Lower lobe of right lung (tissue), 2 donors: ENCODE results near the gene LRRC43. TPM values are rescaled to one million over a fixed set of nuclear protein-coding genes. Genes with fewer than 3 reads are reported as not detected.

ENCODE experiments used
- ATAC-seq, 2 donors: fragments of 200-7000 bp; cut with Tn5 transposase; one replicate each; pipeline ENCODE4 v1.9.1; 2020 to 2022; ENCODE audit warnings: mild to moderate bottlenecking in 2 of 2, moderate library complexity in 2 of 2
- DNase-seq: peaks from one replicate; pipeline ENCODE4 v3.0.0-alpha.2; 2020
- H3K27ac ChIP-seq: fragments of 200-600 bp; one replicate; pipeline ENCODE4 v1.8.0; 2022
- H3K27me3 ChIP-seq: fragments of 200-600 bp; one replicate; pipeline ENCODE4 v1.8.0; 2022; ENCODE audit warnings: low read depth
- H3K36me3 ChIP-seq: fragments of 200-600 bp; one replicate; pipeline ENCODE4 v1.8.0; 2022; ENCODE audit warnings: mild to moderate bottlenecking
- H3K4me1 ChIP-seq: fragments of 200-600 bp; one replicate; pipeline ENCODE4 v1.8.0; 2022
- H3K4me3 ChIP-seq: fragments of 200-600 bp; one replicate; pipeline ENCODE4 v1.8.0; 2022; ENCODE audit warnings: mild to moderate bottlenecking
- H3K9me3 ChIP-seq: fragments of 200-600 bp; one replicate; pipeline ENCODE4 v1.8.0; 2022
- intact Hi-C: fragments of 100-400 bp; cut with DNase I; formaldehyde crosslinking; loops from one replicate; pipeline ENCODE4 v1.11.0; 2022
- total RNA-seq: library from RNA; stranded (reverse); fragmentation: NEBNext Ultra II Directional; extraction: Animal tissue kit (Norgen Biotek cat#: 25700); gene quantifications from one replicate; pipeline ENCODE4 v1.2.1, GENCODE V29; 2021
- TF ChIP-seq, protein P1 (sequence below): fragments of 200-600 bp; IDR thresholded peaks from one replicate; pipeline ENCODE4 v1.8.0; 2022; ENCODE audit warnings: antibody characterized with exemption, mild to moderate bottlenecking
- donor health status: DM: no; HTN: yes; CAD: no; lungs with severe emphysema.

Gene LRRC43
- total RNA-seq, 1 donor from 2014 or later: 4.2 TPM

DNA sequence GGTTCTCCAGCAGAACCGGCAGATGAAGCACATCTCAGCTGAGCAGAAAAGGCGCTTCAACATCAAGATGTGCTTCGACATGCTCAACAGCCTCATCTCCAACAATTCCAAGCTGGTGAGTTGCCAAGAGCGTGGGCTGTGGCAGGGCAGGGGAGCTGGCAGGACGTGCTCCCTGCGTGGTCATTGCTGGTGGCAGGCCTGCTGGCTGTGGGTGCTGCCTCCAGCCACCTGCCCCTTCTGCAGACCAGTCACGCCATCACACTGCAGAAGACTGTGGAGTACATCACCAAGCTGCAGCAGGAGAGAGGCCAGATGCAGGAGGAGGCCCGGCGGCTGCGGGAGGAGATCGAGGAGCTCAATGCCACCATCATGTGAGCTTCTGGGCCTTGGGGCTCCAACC is 44.7 kb upstream of the LRRC43 start:
- H3K36me3 ChIP-seq: peaks cover 96% of the 10 kb centered on the region

DNA sequence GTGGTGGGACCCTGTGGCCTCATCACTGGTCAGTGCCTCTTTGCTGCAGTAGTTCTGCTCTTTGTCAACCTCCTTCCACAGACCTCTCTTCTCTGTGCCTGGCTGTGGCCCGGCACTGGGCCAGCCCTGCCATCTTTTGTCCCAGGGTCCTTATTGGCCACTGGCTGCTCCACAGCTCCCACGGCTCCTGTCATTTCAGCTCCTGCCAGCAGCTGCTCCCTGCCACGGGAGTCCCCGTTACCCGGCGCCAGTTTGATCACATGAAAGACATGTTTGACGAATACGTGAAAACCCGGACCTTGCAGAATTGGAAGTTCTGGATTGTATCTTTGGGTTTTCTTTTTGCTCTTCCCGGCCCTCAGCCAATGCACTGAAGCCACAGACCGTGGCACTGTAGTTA is 44.3 kb upstream of the LRRC43 start:
- Histone ChIP-seq H3K4me3 (no peak overlapping the region), H3K27me3 (no peaks in the 10 kb centered on the region), H3K36me3 (peaks cover 96% of the 10 kb centered on the region), H3K4me1 (no peaks in the 10 kb centered on the region), H3K9me3 (no peaks in the 10 kb centered on the region), H3K27ac (no peak overlapping the region)
- intact Hi-C loops: no loop called here
- no peak for ATAC-seq
- DNase-seq: no peak
- TF ChIP-seq, protein P1, sequence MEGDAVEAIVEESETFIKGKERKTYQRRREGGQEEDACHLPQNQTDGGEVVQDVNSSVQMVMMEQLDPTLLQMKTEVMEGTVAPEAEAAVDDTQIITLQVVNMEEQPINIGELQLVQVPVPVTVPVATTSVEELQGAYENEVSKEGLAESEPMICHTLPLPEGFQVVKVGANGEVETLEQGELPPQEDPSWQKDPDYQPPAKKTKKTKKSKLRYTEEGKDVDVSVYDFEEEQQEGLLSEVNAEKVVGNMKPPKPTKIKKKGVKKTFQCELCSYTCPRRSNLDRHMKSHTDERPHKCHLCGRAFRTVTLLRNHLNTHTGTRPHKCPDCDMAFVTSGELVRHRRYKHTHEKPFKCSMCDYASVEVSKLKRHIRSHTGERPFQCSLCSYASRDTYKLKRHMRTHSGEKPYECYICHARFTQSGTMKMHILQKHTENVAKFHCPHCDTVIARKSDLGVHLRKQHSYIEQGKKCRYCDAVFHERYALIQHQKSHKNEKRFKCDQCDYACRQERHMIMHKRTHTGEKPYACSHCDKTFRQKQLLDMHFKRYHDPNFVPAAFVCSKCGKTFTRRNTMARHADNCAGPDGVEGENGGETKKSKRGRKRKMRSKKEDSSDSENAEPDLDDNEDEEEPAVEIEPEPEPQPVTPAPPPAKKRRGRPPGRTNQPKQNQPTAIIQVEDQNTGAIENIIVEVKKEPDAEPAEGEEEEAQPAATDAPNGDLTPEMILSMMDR: no peak

More for the DNA sequence above, 44.7 kb upstream of the LRRC43 start:
- intact Hi-C loops: no loop called here
- no peak for ATAC-seq
- TF ChIP-seq, protein P1: no peak
- Histone ChIP-seq H3K4me3 (no peak overlapping the region), H3K4me1 (no peaks in the 10 kb centered on the region), H3K27ac (no peak overlapping the region), H3K9me3 (no peaks in the 10 kb centered on the region), H3K27me3 (no peaks in the 10 kb centered on the region)
- no peak for DNase-seq

DNA sequence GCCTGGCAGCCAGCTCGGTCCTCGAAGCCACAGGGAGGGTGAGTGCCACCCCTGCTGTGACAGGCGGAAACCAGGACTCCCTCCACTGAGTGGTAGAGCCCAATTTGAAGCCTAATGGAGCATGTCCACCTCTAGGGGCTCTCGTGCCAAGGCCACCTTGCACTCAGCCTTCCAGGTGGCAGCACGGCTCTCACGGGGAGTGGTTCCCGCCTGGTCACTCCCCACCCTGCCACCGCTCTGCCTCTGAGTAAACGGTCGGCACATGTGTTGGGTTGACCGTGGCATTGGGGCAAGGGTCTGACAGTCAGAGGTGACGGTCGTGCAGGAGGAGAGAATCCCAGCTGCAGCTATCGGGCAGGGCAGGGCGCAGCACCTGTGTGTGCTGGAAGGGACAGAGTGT is 43.7 kb upstream of the LRRC43 start:
- no peak overlapping the region for H3K4me3 ChIP-seq
- TF ChIP-seq, protein P1: no peak
- no peaks in the 10 kb centered on the region for H3K27me3 ChIP-seq
- H3K9me3 ChIP-seq: no peaks in the 10 kb centered on the region
- peaks cover 94% of the 10 kb centered on the region for H3K36me3 ChIP-seq
- DNase-seq (no peak), ATAC-seq (no peak)
- no peaks in the 10 kb centered on the region for H3K4me1 ChIP-seq
- no peak overlapping the region for H3K27ac ChIP-seq
- intact Hi-C loops: no loop called here

DNA sequence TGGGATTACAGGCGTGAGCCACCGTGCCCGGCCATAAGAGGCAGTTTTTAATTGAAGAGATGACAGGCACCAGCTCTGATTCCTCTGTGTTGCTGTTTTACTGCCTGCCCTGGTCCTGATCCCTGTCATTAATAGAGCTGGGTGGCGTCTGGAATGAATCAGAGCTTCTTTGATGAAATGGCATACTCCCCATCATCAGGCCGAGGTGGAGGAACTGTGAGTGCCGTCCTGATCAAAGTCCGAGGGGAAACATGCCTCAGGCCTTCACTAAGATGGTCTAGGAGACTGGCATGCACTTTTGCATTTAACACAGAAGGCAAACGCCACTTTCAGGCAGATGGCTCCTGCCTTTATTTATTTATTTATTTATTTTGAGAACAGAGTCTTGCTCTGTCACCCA is 43.0 kb upstream of the LRRC43 start:
- DNase-seq (no peak), ATAC-seq (no peak)
- TF ChIP-seq, protein P1: no peak
- intact Hi-C loops: no loop called here
- Histone ChIP-seq H3K36me3 (peaks cover 87% of the 10 kb centered on the region), H3K27me3 (no peaks in the 10 kb centered on the region), H3K4me3 (no peak overlapping the region), H3K27ac (no peak overlapping the region), H3K4me1 (no peaks in the 10 kb centered on the region), H3K9me3 (no peaks in the 10 kb centered on the region)

DNA sequence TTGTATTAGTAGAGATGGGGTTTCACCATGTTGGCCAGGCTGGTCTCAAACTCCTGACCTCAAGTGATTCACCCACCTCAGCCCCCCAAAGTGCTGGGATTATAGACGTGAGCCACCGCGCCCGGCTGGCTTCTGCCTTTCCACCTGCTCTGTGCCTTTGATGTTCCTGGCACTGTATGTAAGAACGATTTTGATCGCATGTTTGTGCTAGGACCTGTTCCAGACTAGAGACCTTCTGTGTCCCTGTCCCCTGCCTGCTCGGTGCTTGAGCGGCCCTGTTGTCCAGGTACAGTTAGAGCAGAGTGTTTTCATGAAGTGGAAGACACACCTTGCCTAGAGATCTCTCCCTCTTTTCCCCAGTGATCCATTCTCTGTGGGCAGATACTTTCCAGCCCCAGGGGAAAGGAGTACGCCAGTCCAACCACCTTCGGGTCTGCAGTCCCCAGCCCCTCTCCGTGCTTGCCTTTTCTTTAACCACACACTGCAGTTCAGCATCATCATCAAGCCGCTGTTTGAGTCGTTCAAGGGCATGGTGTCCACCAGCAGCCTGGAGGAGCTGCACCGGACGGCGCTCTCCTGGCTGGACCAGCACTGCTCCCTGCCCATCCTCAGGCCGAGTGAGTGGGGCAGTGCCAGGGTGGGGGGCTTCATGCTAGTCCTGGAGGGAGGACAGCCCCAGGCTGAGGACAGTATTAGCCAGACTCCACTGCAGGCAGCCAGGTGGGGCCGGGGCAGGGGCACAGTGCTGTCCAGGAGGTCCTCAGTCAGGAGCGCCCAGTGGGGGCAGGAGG is 42.3 kb upstream of the LRRC43 start:
- no peak for DNase-seq
- intact Hi-C loops: no loop called here
- Histone ChIP-seq H3K27me3 (no peaks in the 10 kb centered on the region), H3K4me1 (no peaks in the 10 kb centered on the region), H3K9me3 (no peaks in the 10 kb centered on the region), H3K27ac (no peak overlapping the region), H3K4me3 (no peak overlapping the region), H3K36me3 (peaks cover 80% of the 10 kb centered on the region)
- no peak for ATAC-seq
- TF ChIP-seq, protein P1: no peak
